Body of pancreas (tissue), 4 donors: ENCODE results near the gene LRRC56. TPM values are rescaled to one million over a fixed set of nuclear protein-coding genes. Genes with fewer than 3 reads are reported as not detected.

Experiments used
- ATAC-seq: fragments of 150-250 bp; one replicate; pipeline ENCODE4 v1.9.1; 2016
- DNase-seq, 4 donors: peaks; one replicate each; pipeline ENCODE4 v3.0.0-alpha.2; 2019
- H3K27ac ChIP-seq, 4 donors: fragments of 200-600 bp; sonication (generic); 1 replicate in 3 of 4; 2 replicates in 1 of 4; pipeline versions ENCODE4 v1.5.1 to v1.6.1; 2016 to 2019; ENCODE audit warnings: mild to moderate bottlenecking in 1 of 4, mixed read lengths in 1 of 4, moderate library complexity in 1 of 4
- H3K27me3 ChIP-seq, 2 donors: fragments of 200-600 bp; sonication (generic); one replicate each; pipeline ENCODE4 v1.6.0; 2016; ENCODE audit warnings: mild to moderate bottlenecking in 1 of 2
- H3K36me3 ChIP-seq, 2 donors: fragments of 200-600 bp; sonication (generic); replicated peaks in 1 of 2; 2 replicates each; pipeline ENCODE4 v1.5.1; 2016; ENCODE audit warnings: low read depth in 2 of 2; ENCODE audit not compliant: insufficient read depth in 1 of 2
- H3K4me1 ChIP-seq: fragments of 200-600 bp; sonication (generic); one replicate; pipeline ENCODE4 v1.6.0; 2016
- H3K4me3 ChIP-seq, 2 donors: fragments of 200-600 bp; sonication (generic); 1 replicate in 1 of 2; 2 replicates in 1 of 2; pipeline ENCODE4 v1.5.1; 2016 to 2019
- H3K9me3 ChIP-seq, 3 donors: fragments of 200-600 bp; sonication (generic); 1 replicate in 2 of 3; 2 replicates in 1 of 3; pipeline ENCODE4 v1.5.1; 2016
- POLR2A ChIP-seq, 3 donors: fragments of 450-650 bp; IDR thresholded peaks; one replicate each; pipeline ENCODE4 v1.6.1; 2016; ENCODE audit warnings: antibody characterized with exemption in 3 of 3, mild to moderate bottlenecking in 2 of 3
- WGBS, 2 donors: methylation state at CpG; one replicate each; pipeline ENCODE4 v1.1.5; 2017; 5-methylcytosine and 5-hydroxymethylcytosine counted together
- intact Hi-C: fragments of 100-400 bp; cut with DNase I; formaldehyde crosslinking; loops from one replicate; pipeline ENCODE4 v1.15.1; 2023
- total RNA-seq, 2 donors: library from RNA; depleted of rRNA; stranded (reverse); fragments of >200 nt; gene quantifications; one replicate each; pipeline ENCODE4 v1.1.0, GENCODE V29; 2016
- TF ChIP-seq, protein P1 (sequence below), 7 experiments: fragments of 450-650 bp in 4 of 7; fragments of 200-600 bp in 3 of 7; sonication (generic) in 3 of 7; IDR thresholded peaks; one replicate each; pipeline ENCODE4 v1.5.1; 2016 to 2019; ENCODE audit warnings: antibody characterized with exemption in 7 of 7

LRRC56 gene
- total RNA-seq, 2 donors from 2014 or later: 1.6 to 2.3 TPM

DNA sequence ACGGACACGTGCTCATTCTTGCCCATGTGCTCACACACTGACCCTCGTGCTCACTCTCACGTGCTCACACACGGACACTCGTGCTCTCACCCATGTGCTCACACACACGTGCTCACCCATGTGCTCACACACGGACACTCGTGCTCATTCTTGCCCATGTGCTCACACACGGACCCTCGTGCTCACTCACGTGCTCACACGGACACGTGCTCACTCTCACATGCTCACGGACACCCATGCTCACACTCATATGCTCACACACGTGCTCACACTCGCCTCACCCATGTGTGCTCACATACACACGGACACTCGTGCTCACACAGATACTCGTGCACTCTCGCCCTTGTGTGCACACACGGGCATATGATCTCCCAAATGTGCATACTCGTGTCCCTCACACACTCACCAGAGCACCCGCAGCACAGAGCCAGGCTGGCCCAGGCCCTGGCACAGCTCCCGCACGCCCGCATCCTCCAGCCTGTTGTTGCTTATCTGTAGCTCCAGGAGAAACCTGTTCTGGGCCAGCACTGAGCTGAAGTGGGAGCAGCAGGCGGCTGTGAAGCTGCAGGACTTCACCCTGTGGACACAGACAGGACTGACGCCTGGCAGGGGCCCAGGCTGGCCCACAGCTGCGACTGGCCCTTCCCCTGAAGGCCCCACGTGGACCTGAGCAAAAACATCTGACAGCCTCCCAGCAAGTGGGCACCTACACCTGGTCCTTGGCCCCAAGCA is 39.6 kb upstream of the LRRC56 start:
- Histone ChIP-seq H3K4me3 (no peak overlapping the region), H3K36me3 (peaks cover 0 to 42% of the 10 kb centered on the region in 2 donors), H3K27ac (no peak overlapping the region), H3K9me3 (no peaks in the 10 kb centered on the region), H3K4me1 (no peaks in the 10 kb centered on the region), H3K27me3 (no peaks in the 10 kb centered on the region)
- TF ChIP-seq, protein P1, sequence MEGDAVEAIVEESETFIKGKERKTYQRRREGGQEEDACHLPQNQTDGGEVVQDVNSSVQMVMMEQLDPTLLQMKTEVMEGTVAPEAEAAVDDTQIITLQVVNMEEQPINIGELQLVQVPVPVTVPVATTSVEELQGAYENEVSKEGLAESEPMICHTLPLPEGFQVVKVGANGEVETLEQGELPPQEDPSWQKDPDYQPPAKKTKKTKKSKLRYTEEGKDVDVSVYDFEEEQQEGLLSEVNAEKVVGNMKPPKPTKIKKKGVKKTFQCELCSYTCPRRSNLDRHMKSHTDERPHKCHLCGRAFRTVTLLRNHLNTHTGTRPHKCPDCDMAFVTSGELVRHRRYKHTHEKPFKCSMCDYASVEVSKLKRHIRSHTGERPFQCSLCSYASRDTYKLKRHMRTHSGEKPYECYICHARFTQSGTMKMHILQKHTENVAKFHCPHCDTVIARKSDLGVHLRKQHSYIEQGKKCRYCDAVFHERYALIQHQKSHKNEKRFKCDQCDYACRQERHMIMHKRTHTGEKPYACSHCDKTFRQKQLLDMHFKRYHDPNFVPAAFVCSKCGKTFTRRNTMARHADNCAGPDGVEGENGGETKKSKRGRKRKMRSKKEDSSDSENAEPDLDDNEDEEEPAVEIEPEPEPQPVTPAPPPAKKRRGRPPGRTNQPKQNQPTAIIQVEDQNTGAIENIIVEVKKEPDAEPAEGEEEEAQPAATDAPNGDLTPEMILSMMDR (IDR thresholded peaks at IDR 0.05): no peak
- no peak for TF ChIP-seq POLR2A (IDR thresholded peaks at IDR 0.05)
- WGBS, 2 donors: 94 to 95% methylated on average over 28 to 31 of the region's 31 CpGs
- ATAC-seq (no peak), DNase-seq (no peak)
- intact Hi-C loops: no loop called here

DNA sequence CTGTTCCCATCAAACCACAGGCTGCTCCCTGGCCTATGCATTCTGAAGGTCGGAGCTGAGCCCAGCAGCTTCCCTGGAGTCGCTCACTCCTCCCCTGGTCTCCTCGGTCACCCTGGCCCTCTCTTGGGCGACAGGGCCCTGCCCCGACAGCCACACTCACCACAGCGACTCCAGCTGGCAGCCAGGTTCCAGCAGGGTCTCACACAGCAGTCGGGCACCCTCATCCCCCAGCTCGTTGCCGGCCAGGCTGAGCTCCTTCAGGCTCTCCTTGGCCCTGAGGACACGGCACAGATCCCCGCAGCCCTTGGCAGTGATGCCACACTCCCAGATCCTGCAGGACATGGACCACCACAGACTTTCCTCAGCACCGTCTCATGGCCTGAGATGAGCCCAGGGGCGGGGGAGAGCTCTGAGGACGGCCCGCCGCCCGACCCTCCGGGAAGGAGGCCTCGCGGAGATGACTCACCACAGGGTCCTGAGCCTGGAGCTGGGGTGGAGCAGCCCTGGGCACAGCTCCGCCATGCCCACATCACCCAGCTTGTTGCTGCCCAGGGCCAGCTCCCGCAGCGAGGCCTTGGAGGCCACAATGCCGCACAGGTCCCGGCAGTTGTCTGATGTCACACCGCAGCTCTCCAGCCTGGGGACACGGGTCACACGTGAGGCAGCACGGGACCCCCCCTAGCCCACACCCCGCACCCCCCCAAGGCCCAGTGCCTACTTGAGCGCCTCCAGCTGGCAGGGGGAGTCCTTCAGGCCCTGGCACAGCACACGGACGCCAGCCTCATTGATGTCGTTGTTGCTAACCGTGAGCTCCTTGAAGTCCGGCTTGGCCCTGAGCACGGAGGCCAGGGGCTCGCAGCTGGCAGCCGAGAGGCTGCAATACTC is 38.8 kb upstream of the LRRC56 start:
- ATAC-seq (no peak), DNase-seq (no peak)
- Histone ChIP-seq H3K4me3 (no peak overlapping the region), H3K27ac (no peak overlapping the region), H3K4me1 (peaks cover under 1% of the 10 kb centered on the region), H3K9me3 (no peaks in the 10 kb centered on the region), H3K36me3 (peaks cover 0 to 42% of the 10 kb centered on the region in 2 donors), H3K27me3 (no peaks in the 10 kb centered on the region)
- WGBS, 2 donors: 90 to 100% methylated on average over 1 to 28 of the region's 39 CpGs
- TF ChIP-seq POLR2A (IDR thresholded peaks at IDR 0.05): no peak
- TF ChIP-seq, protein P1 (IDR thresholded peaks at IDR 0.05): no peak
- intact Hi-C loops: no loop called here

DNA sequence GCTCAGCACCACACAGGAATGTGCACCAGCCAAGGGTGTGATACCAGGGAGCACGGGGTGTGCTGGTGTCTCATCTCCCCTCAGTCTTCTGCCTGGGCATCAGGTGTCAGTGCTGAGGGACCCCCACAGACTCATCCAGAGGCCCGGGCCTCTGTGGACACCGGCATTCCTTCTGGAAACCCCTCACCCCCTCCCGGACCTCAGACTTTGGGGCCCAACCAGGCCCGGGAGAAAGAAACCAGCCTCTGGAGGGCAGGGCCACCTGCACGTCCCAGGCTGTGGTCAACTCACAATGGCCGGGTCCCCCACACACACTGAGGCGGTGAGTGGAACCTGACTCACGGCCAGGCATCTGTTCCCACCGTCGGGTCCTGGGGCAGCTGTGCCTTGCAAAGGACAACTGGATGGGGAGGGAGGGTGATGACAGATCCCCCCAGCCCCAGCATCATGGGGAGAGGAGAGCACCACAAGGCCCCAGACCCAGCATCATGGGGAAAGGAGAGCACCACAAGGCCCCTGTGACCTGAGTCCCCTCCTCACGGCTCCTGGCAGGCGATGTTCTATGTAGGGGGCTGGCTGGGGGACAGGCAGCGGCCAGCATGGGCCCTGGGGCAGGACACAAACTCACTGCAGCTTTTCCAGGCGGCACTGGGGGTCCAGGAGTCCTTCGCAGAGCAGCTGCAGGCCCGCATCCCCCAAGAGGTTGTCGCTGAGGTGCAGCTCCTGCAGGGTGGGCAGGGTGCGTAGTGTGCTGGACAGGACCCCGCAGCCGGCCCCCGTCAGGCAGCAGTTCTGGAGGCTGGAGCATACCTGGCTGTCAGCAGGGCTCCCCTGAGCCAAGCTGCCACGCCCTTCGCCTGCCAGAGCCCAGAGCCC is 37.9 kb upstream of the LRRC56 start:
- H3K4me1 ChIP-seq: peaks cover 9% of the 10 kb centered on the region
- H3K36me3 ChIP-seq: peaks cover 0 to 38% of the 10 kb centered on the region in 2 donors
- H3K4me3 ChIP-seq: no peak overlapping the region
- no peaks in the 10 kb centered on the region for H3K27me3 ChIP-seq
- H3K9me3 ChIP-seq: no peaks in the 10 kb centered on the region
- DNase-seq (no peak), ATAC-seq (no peak)
- no peak overlapping the region for H3K27ac ChIP-seq
- no peak for TF ChIP-seq POLR2A (IDR thresholded peaks at IDR 0.05)
- TF ChIP-seq, protein P1 (IDR thresholded peaks at IDR 0.05): no peak
- 94 to 95% methylated on average over 4 to 19 of the region's 24 CpGs for WGBS, 2 donors
- intact Hi-C loops: no loop called here

DNA sequence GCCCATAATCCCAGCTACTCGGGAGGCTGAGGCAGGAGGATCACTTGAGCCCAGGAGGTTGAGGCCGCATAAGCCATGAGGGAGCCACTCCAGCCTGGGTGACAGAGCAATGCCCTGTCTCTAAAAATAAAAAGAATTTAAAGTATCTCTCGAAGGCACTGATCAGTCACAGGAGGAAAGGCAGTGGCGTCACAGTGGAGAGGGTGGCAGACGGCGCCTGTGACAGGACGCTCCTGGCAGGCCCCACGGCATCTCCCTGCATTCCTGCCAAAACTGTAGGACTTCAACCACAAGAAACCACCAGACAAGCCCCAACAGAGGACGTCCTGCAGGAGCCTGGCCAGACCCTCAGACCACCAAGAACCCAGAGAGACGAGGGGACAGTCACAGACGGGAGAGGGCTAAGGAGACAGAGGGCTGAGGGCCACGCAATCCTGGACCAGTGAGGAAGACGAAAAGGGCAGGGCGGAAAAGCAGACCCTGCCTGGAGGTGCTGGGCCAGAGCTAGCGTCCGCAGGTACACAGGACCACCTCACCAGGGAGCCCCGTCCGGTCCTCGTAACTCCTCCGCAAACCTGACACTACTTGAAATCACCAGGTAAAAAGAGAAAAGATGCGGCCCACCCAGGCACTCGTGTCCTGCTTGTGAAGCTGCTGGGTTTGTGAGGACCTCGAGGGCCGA is 36.2 kb upstream of the LRRC56 start:
- no peak for TF ChIP-seq POLR2A (IDR thresholded peaks at IDR 0.05)
- TF ChIP-seq, protein P1 (IDR thresholded peaks at IDR 0.05): no peak
- Histone ChIP-seq H3K27ac (no peak overlapping the region), H3K27me3 (no peaks in the 10 kb centered on the region), H3K4me3 (no peak overlapping the region), H3K36me3 (peaks cover 0 to 34% of the 10 kb centered on the region in 2 donors), H3K9me3 (no peaks in the 10 kb centered on the region), H3K4me1 (peaks cover 26% of the 10 kb centered on the region)
- intact Hi-C loops: no loop called here
- DNase-seq (no peak), ATAC-seq (no peak)
- WGBS, 2 donors: 88 to 94% methylated on average over 22 to 24 of the region's 24 CpGs
